ENCODE data around the gene NUDT2. TPM values are rescaled to one million over a fixed set of nuclear protein-coding genes. Genes with fewer than 3 reads are reported as not detected.
"Not testable (repeated sequence)": the region's sequence is repeated elsewhere in the genome, so short reads cannot be mapped to it uniquely, and the experiment has no call there.

The NUDT2 gene
- 21.5 and 30.6 TPM in 2 replicates for total RNA-seq (2014; rRNA removed)
- polyA plus RNA-seq (2012): 44.6 TPM

- peak; percentile 100 for DNase-seq (ENCODE audit: low read depth)
These were observed at the start of gene NUDT2, which contains the start of gene KIF24 for GRCh38 chr9:34328987-34329832. Gene NUDT2, plus strand, starts transcription at chr9:34329569. Its CDS starts 9,471 bp downstream, at chr9:34339040. Gene KIF24, minus strand, starts transcription at chr9:34329268. Its CDS starts 17,922 bp downstream, at chr9:34311346.

- no peak for DNase-seq (ENCODE audit: low read depth)
These were observed 47.3 kb upstream of the NUDT2 start for GRCh38 chr9:34282096-34282495.

GRCh38 chr9:34289159-34289558 lies 40.2 kb upstream of the NUDT2 start:
- no peak for DNase-seq (ENCODE audit: low read depth)

- DNase-seq (ENCODE audit: low read depth): no peak
These were observed 38.3 kb upstream of the NUDT2 start for GRCh38 chr9:34291023-34291422.

- DNase-seq (ENCODE audit: low read depth): no peak
These were observed 37.9 kb upstream of the NUDT2 start for GRCh38 chr9:34291423-34291822.

GRCh38 chr9:34292552-34292951 lies 36.8 kb upstream of the NUDT2 start:
- no peak for DNase-seq (ENCODE audit: low read depth)

GRCh38 chr9:34301064-34301463 lies 28.3 kb upstream of the NUDT2 start:
- DNase-seq (ENCODE audit: low read depth): not testable (repeated sequence)

- not testable (repeated sequence) for DNase-seq (ENCODE audit: low read depth)
These were observed 21.1 kb upstream of the NUDT2 start for GRCh38 chr9:34308316-34308715.

- peak; percentile 52 for DNase-seq (ENCODE audit: low read depth)
These were observed 19.2 kb upstream of the NUDT2 start for GRCh38 chr9:34310215-34310614.

- no peak for DNase-seq (ENCODE audit: low read depth)
These were observed 17.7 kb upstream of the NUDT2 start for GRCh38 chr9:34311499-34312185.

- no peak for DNase-seq (ENCODE audit: low read depth)
These were observed 11.9 kb upstream of the NUDT2 start for GRCh38 chr9:34317436-34317835.

GRCh38 chr9:34318163-34318790 lies 11.1 kb upstream of the NUDT2 start:
- DNase-seq (ENCODE audit: low read depth): no peak

- no peak for DNase-seq (ENCODE audit: low read depth)
These were observed 7.9 kb upstream of the NUDT2 start for GRCh38 chr9:34321451-34321850.

GRCh38 chr9:34322899-34323591 lies 6.3 kb upstream of the NUDT2 start:
- peak; percentile 52 for DNase-seq (ENCODE audit: low read depth)

- no peak for DNase-seq (ENCODE audit: low read depth)
These were observed 2.7 kb upstream of the NUDT2 start for GRCh38 chr9:34326690-34327089.

- no peak for DNase-seq (ENCODE audit: low read depth)
These were observed 826 bp upstream of the NUDT2 start for GRCh38 chr9:34328500-34328986.

- DNase-seq (ENCODE audit: low read depth): no peak
These were observed 1.8 kb downstream of the NUDT2 start for GRCh38 chr9:34331196-34331595.

- peak; percentile 36 for DNase-seq (ENCODE audit: low read depth)
These were observed 3.0 kb downstream of the NUDT2 start for GRCh38 chr9:34332076-34332964.

GRCh38 chr9:34333836-34334235 lies 4.5 kb downstream of the NUDT2 start:
- DNase-seq (ENCODE audit: low read depth): no peak

GRCh38 chr9:34334337-34334824 lies 5.0 kb downstream of the NUDT2 start:
- no peak for DNase-seq (ENCODE audit: low read depth)
